ENCODE data around the gene DENND1B. TPM values are rescaled to one million over a fixed set of nuclear protein-coding genes. Genes with fewer than 3 reads are reported as not detected.

The DENND1B gene
- polyA plus RNA-seq, 1 of the 3 experiments (the other 2 are of a cell fraction) = 1.4 TPM

DNA sequence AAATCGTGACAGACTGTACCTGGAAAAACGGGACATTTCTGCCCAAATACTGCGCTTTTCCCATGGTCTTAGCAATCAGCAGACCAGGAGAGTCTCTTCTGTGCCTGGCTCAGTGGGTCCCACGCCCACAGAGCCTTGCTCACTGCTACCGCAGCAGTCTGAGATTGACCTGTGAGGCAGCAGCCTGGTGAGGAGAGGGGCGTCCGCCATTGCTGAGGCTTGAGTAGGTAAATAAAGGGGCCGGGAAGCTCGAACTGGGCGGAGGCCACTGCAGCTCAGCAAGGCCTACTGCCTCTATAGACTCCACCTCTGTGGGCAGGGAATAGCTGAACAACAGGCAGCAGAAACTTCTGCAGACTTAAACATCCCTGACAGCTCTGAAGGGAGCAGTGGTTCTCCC, 203.1 kb downstream of the DENND1B start (continued):
- no peak for TF ChIP-seq REST (IDR thresholded peaks at IDR 0.05; ENCODE audit: low read depth, low read length)
- TF ChIP-seq EZH2phosphoT487 (IDR thresholded peaks at IDR 0.05; ENCODE audit: borderline replicate concordance, low read depth) = no peak
- no peak for TF ChIP-seq RCOR1 (IDR thresholded peaks at IDR 0.05; ENCODE audit: low read length)
- no peak for TF ChIP-seq FOXJ3 (CRISPR knock-in tag; IDR thresholded peaks at IDR 0.05)
- no peak for TF ChIP-seq MXI1 (IDR thresholded peaks at IDR 0.05; ENCODE audit: low read depth, low read length)
- TF ChIP-seq ELF1 (IDR thresholded peaks at IDR 0.05) = no peak

- H3K9me3 ChIP-seq = peaks cover 24% of the 10 kb centered on the region
- H3K9me2 ChIP-seq = no peaks in the 10 kb centered on the region
- H2AFZ ChIP-seq (ENCODE audit: low read depth) = no peak overlapping the region
- no peaks in the 10 kb centered on the region for H3F3A ChIP-seq (replicated peaks; ENCODE audit: insufficient read depth)
- ChIA-PET POLR2A (no interaction called here), CTCF (no interaction called here)
- no peaks in the 10 kb centered on the region for H3K27me3 ChIP-seq (ENCODE audit: insufficient read depth)
- DNase-seq = no peak
- H3K4me2 ChIP-seq = no peak overlapping the region
- H3K79me2 ChIP-seq (ENCODE audit: insufficient read depth) = no peaks in the 10 kb centered on the region
- peaks cover 0 to 14% of the 10 kb centered on the region in 2 experiments for H3K36me3 ChIP-seq (replicated peaks in 1 of 2; ENCODE audit: control insufficient read depth in 1 of 2, insufficient read depth in 2 of 2, low read length in 1 of 2)
- TF ChIP-seq, protein P1, sequence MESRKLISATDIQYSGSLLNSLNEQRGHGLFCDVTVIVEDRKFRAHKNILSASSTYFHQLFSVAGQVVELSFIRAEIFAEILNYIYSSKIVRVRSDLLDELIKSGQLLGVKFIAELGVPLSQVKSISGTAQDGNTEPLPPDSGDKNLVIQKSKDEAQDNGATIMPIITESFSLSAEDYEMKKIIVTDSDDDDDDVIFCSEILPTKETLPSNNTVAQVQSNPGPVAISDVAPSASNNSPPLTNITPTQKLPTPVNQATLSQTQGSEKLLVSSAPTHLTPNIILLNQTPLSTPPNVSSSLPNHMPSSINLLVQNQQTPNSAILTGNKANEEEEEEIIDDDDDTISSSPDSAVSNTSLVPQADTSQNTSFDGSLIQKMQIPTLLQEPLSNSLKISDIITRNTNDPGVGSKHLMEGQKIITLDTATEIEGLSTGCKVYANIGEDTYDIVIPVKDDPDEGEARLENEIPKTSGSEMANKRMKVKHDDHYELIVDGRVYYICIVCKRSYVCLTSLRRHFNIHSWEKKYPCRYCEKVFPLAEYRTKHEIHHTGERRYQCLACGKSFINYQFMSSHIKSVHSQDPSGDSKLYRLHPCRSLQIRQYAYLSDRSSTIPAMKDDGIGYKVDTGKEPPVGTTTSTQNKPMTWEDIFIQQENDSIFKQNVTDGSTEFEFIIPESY (IDR thresholded peaks at IDR 0.05; ENCODE audit: borderline replicate concordance, low read depth) = no peak
- TF ChIP-seq JUND (IDR thresholded peaks at IDR 0.05) = no peak
- TF ChIP-seq YY1 (IDR thresholded peaks at IDR 0.05; ENCODE audit: low read depth) = no peak
- no peak for TF ChIP-seq EZH2phosphoT487 (IDR thresholded peaks at IDR 0.05; ENCODE audit: borderline replicate concordance, low read depth)
- no peak for TF ChIP-seq SMC3 (IDR thresholded peaks at IDR 0.05; ENCODE audit: low read depth, low read length)
- TF ChIP-seq GATA2 (CRISPR knock-in tag; IDR thresholded peaks at IDR 0.05) = no peak
- no peak for TF ChIP-seq FOXM1 (IDR thresholded peaks at IDR 0.05; ENCODE audit: low read depth)
- no peak for TF ChIP-seq RAD21 (IDR thresholded peaks at IDR 0.05; ENCODE audit: low read length)
- no peak for TF ChIP-seq RFX5 (IDR thresholded peaks at IDR 0.05; ENCODE audit: low read length)
- no peak for TF ChIP-seq REST (IDR thresholded peaks at IDR 0.05; ENCODE audit: low read depth, low read length)
- TF ChIP-seq RCOR1 (IDR thresholded peaks at IDR 0.05; ENCODE audit: low read length) = no peak
- 86% methylated on average over 2 of the region's 2 CpGs for WGBS (ENCODE audit: low lambda C conversion rate)
- H4K20me1 ChIP-seq (ENCODE audit: insufficient read depth) = no peaks in the 10 kb centered on the region
- no peak overlapping the region for H3K9ac ChIP-seq
- H3K4me3 ChIP-seq (ENCODE audit: low read depth in 2 of 2, low read length in 1 of 2) = no peak overlapping the region
- H3K27ac ChIP-seq (ENCODE audit: low read depth in 2 of 2, low read length in 1 of 2) = no peak overlapping the region
- no peaks in the 10 kb centered on the region for H3K4me1 ChIP-seq (ENCODE audit: control insufficient read depth in 1 of 2, insufficient read depth in 2 of 2, low read depth in 1 of 2, low read length in 1 of 2)
Observed at GRCh38 chr1:197567442-197567841, 207.8 kb downstream of the DENND1B start.
